PC-3 (cell line): ENCODE results near the gene TDRD12.
"Not testable (repeated sequence)": the region's sequence is repeated elsewhere in the genome, so short reads cannot be mapped to it uniquely, and the experiment has no call there.

Source experiments
- EZH2 ChIP-seq: fragments of 300-600 bp; sonication (generic); IDR thresholded peaks from one replicate; pipeline ENCODE4 v1.6.1; 2017; ENCODE audit warnings: antibody characterized with exemption, mild to moderate bottlenecking, low read length; ENCODE audit not compliant: unreplicated experiment
- EZH2phosphoT487 ChIP-seq: fragments of 300-600 bp; sonication (generic); IDR thresholded peaks from 2 replicates; pipeline ENCODE4 v1.6.1; 2018; ENCODE audit warnings: mild to moderate bottlenecking, antibody characterized with exemption, low read length, borderline replicate concordance
- TF ChIP-seq, protein P1 (sequence below): fragments of 300-600 bp; sonication (generic); conservative IDR thresholded peaks from 2 replicates; pipeline ENCODE4 v1.5.1; 2017; ENCODE audit warnings: antibody characterized with exemption, low read depth, mild to moderate bottlenecking, low read length

- TF ChIP-seq, protein P1, sequence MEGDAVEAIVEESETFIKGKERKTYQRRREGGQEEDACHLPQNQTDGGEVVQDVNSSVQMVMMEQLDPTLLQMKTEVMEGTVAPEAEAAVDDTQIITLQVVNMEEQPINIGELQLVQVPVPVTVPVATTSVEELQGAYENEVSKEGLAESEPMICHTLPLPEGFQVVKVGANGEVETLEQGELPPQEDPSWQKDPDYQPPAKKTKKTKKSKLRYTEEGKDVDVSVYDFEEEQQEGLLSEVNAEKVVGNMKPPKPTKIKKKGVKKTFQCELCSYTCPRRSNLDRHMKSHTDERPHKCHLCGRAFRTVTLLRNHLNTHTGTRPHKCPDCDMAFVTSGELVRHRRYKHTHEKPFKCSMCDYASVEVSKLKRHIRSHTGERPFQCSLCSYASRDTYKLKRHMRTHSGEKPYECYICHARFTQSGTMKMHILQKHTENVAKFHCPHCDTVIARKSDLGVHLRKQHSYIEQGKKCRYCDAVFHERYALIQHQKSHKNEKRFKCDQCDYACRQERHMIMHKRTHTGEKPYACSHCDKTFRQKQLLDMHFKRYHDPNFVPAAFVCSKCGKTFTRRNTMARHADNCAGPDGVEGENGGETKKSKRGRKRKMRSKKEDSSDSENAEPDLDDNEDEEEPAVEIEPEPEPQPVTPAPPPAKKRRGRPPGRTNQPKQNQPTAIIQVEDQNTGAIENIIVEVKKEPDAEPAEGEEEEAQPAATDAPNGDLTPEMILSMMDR: not testable (repeated sequence)
- TF ChIP-seq EZH2, EZH2phosphoT487: not testable (repeated sequence)
Measured at GRCh38 chr19:32782089-32782488, 62.5 kb downstream of the TDRD12 start.
